H1 (cell line): ENCODE results near the gene CXCL14. TPM values are rescaled to one million over a fixed set of nuclear protein-coding genes. Genes with fewer than 3 reads are reported as not detected.

Experiments
- CTCF ChIA-PET: fragments of 300-600 bp; sonication (Branson Sonifier 250); formaldehyde crosslinking; loops from one replicate; lab custom pipeline; 2021; ENCODE audit not compliant: partially characterized antibody; lab: Charles Lee
- POLR2A ChIA-PET: fragments of 300-600 bp; sonication (Branson Sonifier 250); formaldehyde crosslinking; loops from one replicate; lab custom pipeline; 2021; ENCODE audit warnings: inconsistent platforms; ENCODE audit not compliant: partially characterized antibody; lab: Charles Lee
- DNase-seq, 2 experiments: peaks; one replicate each; pipeline versions ENCODE4 v3.0.0 to v3.0.0-alpha.2; 2010 to 2022; ENCODE audit warnings: low spot score in 2 of 2, low read depth in 1 of 2, mixed read lengths in 1 of 2
- FAIRE-seq: peaks from 2 replicates; lab custom pipeline; 2011; peaks lifted over from hg19 to GRCh38; lab: Jason Lieb, UNC
- H2AFZ ChIP-seq: 2 replicates; pipeline ENCODE4 v1.8.1; 2012; ENCODE audit warnings: low read length, inconsistent platforms
- H2AK5ac ChIP-seq: 2 replicates; pipeline ENCODE4 v1.6.1; 2013; ENCODE audit warnings: low read depth, low read length
- H2BK120ac ChIP-seq: replicated peaks from 2 replicates; pipeline ENCODE3; 2013; ENCODE audit warnings: low read depth, low read length, inconsistent platforms
- H2BK12ac ChIP-seq: 2 replicates; pipeline ENCODE4 v1.6.1; 2013; ENCODE audit warnings: low read depth, low read length
- H2BK15ac ChIP-seq: 2 replicates; pipeline ENCODE4 v1.6.1; 2013; ENCODE audit warnings: low read length
- H2BK20ac ChIP-seq: 2 replicates; pipeline ENCODE4 v1.6.1; 2013; ENCODE audit warnings: low read length
- H2BK5ac ChIP-seq: 2 replicates; pipeline ENCODE4 v1.6.1; 2013; ENCODE audit warnings: low read depth, low read length
- H3K14ac ChIP-seq: 2 replicates; pipeline ENCODE4 v1.6.1; 2013; ENCODE audit warnings: inconsistent platforms; ENCODE audit not compliant: insufficient read length
- H3K18ac ChIP-seq: 2 replicates; pipeline ENCODE4 v1.6.1; 2013; ENCODE audit warnings: low read length; ENCODE audit errors: extremely low read depth
- H3K23ac ChIP-seq: 2 replicates; pipeline ENCODE4 v1.6.1; 2013; ENCODE audit warnings: inconsistent platforms; ENCODE audit not compliant: insufficient read length
- H3K23me2 ChIP-seq: 2 replicates; pipeline ENCODE4 v1.6.1; 2013; ENCODE audit warnings: low read depth, low read length
- H3K27ac ChIP-seq: 2 replicates; pipeline ENCODE4 v1.6.1; 2011; ENCODE audit warnings: low read depth, low read length, inconsistent platforms
- H3K27me3 ChIP-seq, 4 experiments: replicated peaks in 1 of 4; 1 replicate in 1 of 4; 2 replicates in 3 of 4; pipeline versions ENCODE4 v1.6.1 to v1.8.1; 2011 to 2013; ENCODE audit warnings: low read length in 3 of 4, mild to moderate bottlenecking in 3 of 4, inconsistent platforms in 2 of 4, mixed read lengths in 2 of 4, moderate library complexity in 1 of 4; ENCODE audit not compliant: control insufficient read depth in 3 of 4, insufficient read depth in 3 of 4; ENCODE audit errors: extremely low read depth in 1 of 4
- H3K36me3 ChIP-seq, 4 experiments: 2 replicates each; pipeline versions ENCODE4 v1.6.1 to v1.8.1; 2011 to 2013; ENCODE audit warnings: mild to moderate bottlenecking in 4 of 4, low read length in 3 of 4, moderate library complexity in 2 of 4, control low read depth in 1 of 4, inconsistent platforms in 1 of 4; ENCODE audit not compliant: insufficient read depth in 4 of 4, control insufficient read depth in 2 of 4
- H3K4ac ChIP-seq: replicated peaks from 2 replicates; pipeline ENCODE3; 2013; ENCODE audit warnings: low read length, low read depth, mixed read lengths, inconsistent platforms; ENCODE audit not compliant: insufficient read length
- H3K4me1 ChIP-seq, 4 experiments: replicated peaks in 1 of 4; 1 replicate in 1 of 4; 2 replicates in 3 of 4; pipeline versions ENCODE4 v1.6.1 to v1.8.1; 2011 to 2013; ENCODE audit warnings: low read length in 3 of 4, inconsistent platforms in 2 of 4, mixed read lengths in 1 of 4; ENCODE audit not compliant: insufficient read depth in 4 of 4, control insufficient read depth in 3 of 4
- H3K4me2 ChIP-seq, 2 experiments: 2 replicates each; pipeline versions ENCODE4 v1.6.1 to v1.8.1; 2011 to 2013; ENCODE audit warnings: low read depth in 2 of 2, low read length in 2 of 2, control low read depth in 1 of 2, inconsistent platforms in 1 of 2, mild to moderate bottlenecking in 1 of 2; ENCODE audit not compliant: insufficient read depth in 1 of 2
- H3K4me3 ChIP-seq, 4 experiments: fragments of 200-600, 300-600 bp in 1 of 4; sonication (generic), shearing (Covaris generic), sonication (Bioruptor Twin) in 1 of 4; 2 replicates each; pipeline versions ENCODE4 v1.5.1 to v1.8.1; 2011 to 2016; ENCODE audit warnings: low read length in 4 of 4, low read depth in 3 of 4, control low read depth in 2 of 4, inconsistent platforms in 2 of 4, mild to moderate bottlenecking in 2 of 4, mixed read lengths in 1 of 4, moderate library complexity in 1 of 4; ENCODE audit not compliant: insufficient read depth in 2 of 4; ENCODE audit errors: extremely low read depth in 1 of 4
- H3K56ac ChIP-seq: replicated peaks from 2 replicates; pipeline ENCODE3; 2013; ENCODE audit warnings: low read depth, mild to moderate bottlenecking, mixed read lengths, low read length, inconsistent platforms; ENCODE audit not compliant: insufficient read length
- H3K79me1 ChIP-seq: 2 replicates; pipeline ENCODE4 v1.6.1; 2013; ENCODE audit warnings: low read depth, low read length, control low read depth
- H3K79me2 ChIP-seq, 2 experiments: 2 replicates each; pipeline versions ENCODE4 v1.6.1 to v1.8.1; 2012 to 2013; ENCODE audit warnings: low read length in 2 of 2, mild to moderate bottlenecking in 2 of 2, inconsistent platforms in 1 of 2; ENCODE audit not compliant: insufficient read depth in 2 of 2, control insufficient read depth in 1 of 2
- H3K9ac ChIP-seq, 4 experiments: replicated peaks in 1 of 4; 1 replicate in 1 of 4; 2 replicates in 3 of 4; pipeline versions ENCODE4 v1.6.1 to v1.8.1; 2011 to 2013; ENCODE audit warnings: low read depth in 3 of 4, low read length in 3 of 4, control low read depth in 2 of 4, mild to moderate bottlenecking in 2 of 4, moderate library complexity in 2 of 4, inconsistent platforms in 1 of 4; ENCODE audit errors: extremely low read depth in 1 of 4
- H3K9me3 ChIP-seq, 2 experiments: 2 replicates each; pipeline versions ENCODE4 v1.6.1 to v1.8.1; 2012 to 2013; ENCODE audit warnings: mild to moderate bottlenecking in 2 of 2, moderate library complexity in 2 of 2, control low read depth in 1 of 2, inconsistent platforms in 1 of 2, low read depth in 1 of 2, low read length in 1 of 2, mixed read lengths in 1 of 2; ENCODE audit not compliant: insufficient read depth in 2 of 2
- H4K20me1 ChIP-seq, 2 experiments: replicated peaks in 1 of 2; 2 replicates each; pipeline versions ENCODE3 to v1.8.1; 2011 to 2013; ENCODE audit warnings: inconsistent platforms in 2 of 2, low read length in 2 of 2, mild to moderate bottlenecking in 1 of 2; ENCODE audit not compliant: insufficient read depth in 2 of 2, control insufficient read depth in 1 of 2
- H4K5ac ChIP-seq: 2 replicates; pipeline ENCODE4 v1.6.1; 2013; ENCODE audit warnings: low read length, low read depth, mixed read lengths, inconsistent platforms; ENCODE audit not compliant: insufficient read length
- H4K8ac ChIP-seq: 2 replicates; pipeline ENCODE4 v1.8.0; 2013; ENCODE audit warnings: mild to moderate bottlenecking, moderate library complexity, low read length, inconsistent platforms; ENCODE audit not compliant: insufficient read depth; ENCODE audit errors: extremely low read depth
- H4K91ac ChIP-seq: replicated peaks from 2 replicates; pipeline ENCODE3; 2013; ENCODE audit warnings: low read length, mixed read lengths, inconsistent platforms; ENCODE audit not compliant: insufficient read length
- CBX5 ChIP-seq: fragments of 300-800, 300-1000 bp; sonication (generic); IDR thresholded peaks from 2 replicates; pipeline ENCODE4 v1.7.1; 2016; ENCODE audit warnings: antibody characterized with exemption, low read length, low read depth
- EP300 ChIP-seq, 2 experiments: IDR thresholded peaks; 1 replicate in 1 of 2; 2 replicates in 1 of 2; pipeline ENCODE4 v1.6.1; 2011 to 2012; ENCODE audit warnings: low read depth in 2 of 2, low read length in 2 of 2, mild to moderate bottlenecking in 2 of 2, borderline replicate concordance in 1 of 2, inconsistent platforms in 1 of 2, moderate library complexity in 1 of 2
- KDM5A ChIP-seq: fragments of 200-600 bp; IDR thresholded peaks from 2 replicates; pipeline ENCODE4 v1.7.1; 2012; ENCODE audit warnings: mild to moderate bottlenecking, low read length, inconsistent platforms, mixed read lengths
- RNF2 ChIP-seq: fragments of 200-900, 300-1000 bp; sonication (generic); IDR thresholded peaks from 2 replicates; pipeline ENCODE4 v1.7.1; 2016; ENCODE audit warnings: borderline replicate concordance, low read depth, mild to moderate bottlenecking, antibody characterized with exemption, low read length; ENCODE audit not compliant: poor library complexity, severe bottlenecking; ENCODE audit errors: missing control alignments
- SP1 ChIP-seq: IDR thresholded peaks from 2 replicates; pipeline ENCODE4 v1.6.1; 2011; ENCODE audit warnings: low read depth, low read length
- TCF12 ChIP-seq: IDR thresholded peaks from 2 replicates; pipeline ENCODE4 v1.6.1; 2011; ENCODE audit warnings: low read depth, mild to moderate bottlenecking, low read length
- WGBS, 2 experiments: shearing (Covaris generic) in 1 of 2; methylation state at CpG; one replicate each; pipeline versions ENCODE4 v1.1.6 to v1.1.7; 2013 to 2015; ENCODE audit warnings: low lambda C conversion rate in 2 of 2, mixed read lengths in 2 of 2, inconsistent platforms in 1 of 2, low coverage in 1 of 2, missing lambda C conversion rate in 1 of 2; ENCODE audit not compliant: insufficient replicate concordance in 2 of 2, insufficient coverage in 1 of 2, insufficient read length in 1 of 2; ENCODE audit errors: extremely low coverage in 1 of 2, missing lambda C conversion rate in 1 of 2; 5-methylcytosine and 5-hydroxymethylcytosine counted together
- polyA plus RNA-seq, 7 experiments: library from polyadenylated mRNA; depleted of rRNA in 3 of 7; stranded (reverse) in 5 of 7; unstranded in 2 of 7; fragments of >200 nt in 5 of 7; fragments of 200-250 nt in 2 of 7; gene quantifications; 1 replicate in 5 of 7; 2 replicates in 1 of 7; 4 replicates in 1 of 7; pipeline versions ENCODE4 v1.2.1 to v1.2.3, GENCODE V29; 2011 to 2013; ENCODE audit warnings: missing spikeins in 2 of 7, mixed read lengths in 2 of 7
- total RNA-seq: library from RNA; stranded (reverse); fragmentation: NEBNext Ultra II Directional; extraction: Animal tissue kit (Norgen Biotek cat#: 25700); gene quantifications from 2 replicates; pipeline ENCODE4 v1.2.1, GENCODE V29; 2021
- TF ChIP-seq, protein P1 (sequence below): IDR thresholded peaks from 2 replicates; pipeline ENCODE4 v1.6.1; 2012; ENCODE audit warnings: inconsistent platforms

Gene CXCL14
- total and polyA plus RNA-seq, 2 of the 8 experiments (the other 6 are each of a cell fraction or from before 2014, with no cell fraction given) = 1.5 to 1.8 TPM

DNA sequence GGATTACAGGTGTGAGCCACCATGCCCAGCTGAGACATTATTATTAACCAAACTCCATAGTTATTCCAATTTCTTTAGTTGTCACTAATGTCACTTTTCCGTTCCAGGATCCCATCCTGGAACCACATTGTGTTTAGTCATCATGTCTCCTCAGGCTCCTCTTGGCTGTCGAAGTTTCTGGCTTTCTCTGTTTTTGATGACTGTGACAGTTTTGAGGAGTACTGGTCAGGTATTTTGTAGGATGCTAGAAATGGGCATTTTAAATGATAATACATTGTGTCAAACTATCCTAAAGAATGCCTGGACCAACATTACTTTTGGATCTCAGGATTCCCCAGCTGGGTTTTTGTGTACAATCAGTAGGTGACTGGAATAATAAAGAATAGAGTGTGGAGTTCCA, 23.3 kb downstream of the CXCL14 start:
- Histone ChIP-seq H3K23ac (no peak overlapping the region), H2BK120ac (no peak overlapping the region), H4K20me1 (peaks cover 0 to 3% of the 10 kb centered on the region in 2 experiments), H3K79me1 (no peaks in the 10 kb centered on the region), H4K91ac (no peak overlapping the region), H2AFZ (no peak overlapping the region), H3K23me2 (no peaks in the 10 kb centered on the region), H3K79me2 (no peaks in the 10 kb centered on the region), H4K8ac (no peak overlapping the region)
- DNase-seq (no peak), FAIRE-seq (no peak)
- CTCF ChIA-PET = interaction anchor here (0.6 to 11.4 kb wide), 9 partner anchors 14 to 274 kb away, joined by 3 to 778 read pairs (median 72); partner anchors contain the start of genes CXCL14, NEUROG1, SLC25A48 and TIFAB
- no peak for TF ChIP-seq KDM5A
- no peak for TF ChIP-seq CBX5
- no peak for TF ChIP-seq EP300 (IDR thresholded peaks at IDR 0.05; ENCODE audit: borderline replicate concordance in 1 of 2, low read depth in 2 of 2, low read length in 2 of 2)
- no peak for TF ChIP-seq TCF12
- TF ChIP-seq, protein P1, sequence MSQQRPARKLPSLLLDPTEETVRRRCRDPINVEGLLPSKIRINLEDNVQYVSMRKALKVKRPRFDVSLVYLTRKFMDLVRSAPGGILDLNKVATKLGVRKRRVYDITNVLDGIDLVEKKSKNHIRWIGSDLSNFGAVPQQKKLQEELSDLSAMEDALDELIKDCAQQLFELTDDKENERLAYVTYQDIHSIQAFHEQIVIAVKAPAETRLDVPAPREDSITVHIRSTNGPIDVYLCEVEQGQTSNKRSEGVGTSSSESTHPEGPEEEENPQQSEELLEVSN = no peak
- no peak for TF ChIP-seq SP1
- TF ChIP-seq RNF2 = no peak
- TF ChIP-seq, all 59 proteins: peak for 0
- Histone ChIP-seq H3K9me3 (no peaks in the 10 kb centered on the region), H2AK5ac (no peak overlapping the region), H3K56ac (no peak overlapping the region), H3K4ac (no peak overlapping the region), H4K5ac (no peak overlapping the region), H3K27me3 (peaks cover 9 to 13% (median 11%) of the 10 kb centered on the region in 4 experiments), H3K18ac (no peak overlapping the region), H3K4me1 (no peaks in the 10 kb centered on the region; a peak in 2 of 7 replicates), H2BK20ac (no peak overlapping the region), H3K4me2 (no peak overlapping the region), H3K4me3 (no peak overlapping the region), H3K27ac (no peak overlapping the region), H2BK12ac (no peak overlapping the region), H2BK15ac (no peak overlapping the region), H3K9ac (no peak overlapping the region), H3K14ac (no peak overlapping the region), H3K36me3 (no peaks in the 10 kb centered on the region), H2BK5ac (no peak overlapping the region)
- POLR2A ChIA-PET = no interaction called here
- 93% methylated on average over 2 of the region's 2 CpGs; no CpG with 5 or more reads in 1 of the 2 experiments for WGBS, 2 experiments
